Thymus (tissue), 11 donors: Measurements from ENCODE around the gene NSMF. TPM values are rescaled to one million over a fixed set of nuclear protein-coding genes. Genes with fewer than 3 reads are reported as not detected.

ENCODE experiments used
- DNase-seq, 9 donors: peaks; one replicate each; pipeline ENCODE4 v3.0.0-alpha.2; 2013; ENCODE audit warnings: low spot score in 9 of 9, low read depth in 6 of 9, missing footprints in 1 of 9
- H3K27ac ChIP-seq, 2 donors: one replicate each; pipeline ENCODE4 v1.5.1; 2013; ENCODE audit warnings: control low read depth in 1 of 2, low read depth in 1 of 2, low read length in 1 of 2, mild to moderate bottlenecking in 1 of 2, moderate library complexity in 1 of 2
- H3K27me3 ChIP-seq, 2 donors: one replicate each; pipeline ENCODE4 v1.5.1; 2013; ENCODE audit warnings: low read length in 1 of 2; ENCODE audit not compliant: control insufficient read depth in 2 of 2, insufficient read depth in 1 of 2
- H3K36me3 ChIP-seq, 2 donors: one replicate each; pipeline ENCODE4 v1.5.1; 2013; ENCODE audit warnings: low read length in 1 of 2, mild to moderate bottlenecking in 1 of 2, moderate library complexity in 1 of 2; ENCODE audit not compliant: control insufficient read depth in 2 of 2, insufficient read depth in 2 of 2
- H3K4me1 ChIP-seq, 2 donors: one replicate each; pipeline ENCODE4 v1.5.1; 2013; ENCODE audit warnings: low read length in 2 of 2; ENCODE audit not compliant: control insufficient read depth in 2 of 2, insufficient read depth in 2 of 2
- H3K4me3 ChIP-seq, 2 donors: one replicate each; pipeline ENCODE4 v1.5.1; 2013; ENCODE audit warnings: low read length in 2 of 2, control low read depth in 1 of 2, mild to moderate bottlenecking in 1 of 2
- H3K9me3 ChIP-seq, 2 donors: one replicate each; pipeline ENCODE4 v1.5.1; 2013; ENCODE audit warnings: low read length in 1 of 2, mild to moderate bottlenecking in 1 of 2; ENCODE audit not compliant: control insufficient read depth in 2 of 2, insufficient read depth in 1 of 2
- WGBS: extraction: QIAGEN DNeasy Blood & Tissue Kit; methylation state at CpG from one replicate; pipeline ENCODE4 v1.1.7; 2013; 5-methylcytosine and 5-hydroxymethylcytosine counted together
- polyA plus RNA-seq: library from polyadenylated mRNA; stranded (reverse); fragments of 200-250 nt; gene quantifications from one replicate; pipeline ENCODE4 v1.2.3, GENCODE V29; 2013
- total RNA-seq: library from RNA; stranded (reverse); fragments of 120-200 nt; gene quantifications from one replicate; pipeline ENCODE4 v1.2.4, GENCODE V29; 2013
- donor health status: healthy.

Gene NSMF
- total and polyA plus RNA-seq, 2 donors: 14.9 to 77.6 TPM

- Histone ChIP-seq H3K4me1 (peaks cover 0 to 4% of the 10 kb centered on the region in 2 donors), H3K9me3 (peaks cover 1 to 7% of the 10 kb centered on the region in 2 donors), H3K36me3 (no peaks in the 10 kb centered on the region), H3K27ac (no peak overlapping the region), H3K27me3 (peaks cover 25 to 57% of the 10 kb centered on the region in 2 donors), H3K4me3 (no peak overlapping the region)
- WGBS: 84% methylated on average over 20 of the region's 20 CpGs
- DNase-seq: no peak
These were observed 52.9 kb downstream of the NSMF start for GRCh38 chr9:137406085-137406760.

DNA sequence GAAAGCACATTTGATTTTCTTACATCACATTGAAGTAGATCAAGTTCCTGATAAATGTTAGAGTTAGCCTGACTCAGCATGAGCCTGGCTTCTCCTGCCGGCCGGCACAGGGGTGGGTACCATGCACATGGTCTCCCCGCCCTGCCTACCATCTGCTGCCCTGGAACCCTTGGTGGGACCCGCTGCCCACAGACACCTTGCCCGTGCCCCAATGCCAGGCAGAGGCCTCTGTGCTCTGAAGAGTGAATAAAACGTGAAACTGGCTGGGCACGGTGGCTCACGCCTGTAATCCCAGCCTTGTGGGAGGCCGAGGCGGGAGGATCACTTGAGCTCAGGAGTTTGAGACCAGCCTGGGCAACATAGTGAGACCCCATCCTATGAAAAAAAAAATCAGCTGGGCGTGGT, 53.5 kb downstream of the NSMF start:
- Histone ChIP-seq H3K4me1 (peaks cover 0 to 2% of the 10 kb centered on the region in 2 donors), H3K4me3 (no peak overlapping the region), H3K27me3 (peaks cover 19 to 52% of the 10 kb centered on the region in 2 donors), H3K9me3 (peaks cover 1 to 4% of the 10 kb centered on the region in 2 donors), H3K27ac (no peak overlapping the region), H3K36me3 (no peaks in the 10 kb centered on the region)
- WGBS: 92% methylated on average over 11 of the region's 11 CpGs
- no peak for DNase-seq

DNA sequence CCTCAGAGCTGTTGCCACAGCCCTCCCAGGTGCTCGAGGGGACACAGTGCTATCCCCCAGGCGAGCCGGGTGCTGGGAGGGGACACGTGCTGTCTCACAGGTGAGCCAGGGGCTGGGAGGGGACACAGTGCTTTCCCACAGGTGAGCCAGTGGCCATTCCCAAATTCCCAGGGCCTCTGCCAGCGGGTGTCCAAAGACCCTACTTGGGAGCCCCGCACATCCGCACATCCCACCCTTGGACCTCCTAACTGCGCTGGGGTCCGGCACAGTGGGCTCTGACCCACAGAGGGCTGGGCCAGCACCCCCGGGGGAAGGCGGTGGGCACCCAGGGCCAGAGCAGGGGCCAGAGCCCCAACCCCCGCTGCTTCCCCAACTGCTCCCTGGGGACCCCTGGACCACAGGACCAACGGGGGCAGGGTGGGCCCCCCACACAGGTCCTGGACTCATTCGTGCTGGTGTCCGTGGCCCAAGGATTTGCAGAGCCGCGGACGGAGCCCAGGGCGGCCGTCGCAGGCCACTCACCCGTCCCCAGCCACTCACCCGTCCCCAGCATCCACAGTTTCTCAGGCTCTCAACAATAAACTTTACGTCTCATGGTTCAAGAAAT, 54.1 kb downstream of the NSMF start:
- WGBS: 93% methylated on average over 24 of the region's 24 CpGs

DNA sequence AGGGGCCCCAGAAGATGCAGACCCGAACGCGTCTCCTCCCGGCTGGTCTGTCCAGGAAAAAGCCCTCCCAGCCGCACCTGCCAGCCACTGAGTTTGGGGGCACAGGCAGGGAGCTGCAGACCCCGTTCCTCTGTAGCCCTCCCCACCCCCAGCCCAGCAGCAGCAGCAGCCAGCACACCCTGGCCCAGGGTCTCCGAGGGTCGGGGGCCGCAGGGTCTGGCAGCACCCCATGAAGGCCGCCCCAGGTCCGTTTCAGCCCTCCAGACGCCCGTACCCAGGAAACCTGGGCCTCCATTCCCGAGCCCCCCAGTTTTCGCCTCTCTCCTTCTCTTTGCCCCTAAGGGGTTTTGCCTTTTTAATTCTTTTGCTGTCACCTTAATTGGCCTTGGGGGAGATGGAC, 55.9 kb downstream of the NSMF start:
- peaks cover 16 to 32% of the 10 kb centered on the region in 2 donors for H3K27me3 ChIP-seq
- peaks cover 2 to 7% of the 10 kb centered on the region in 2 donors for H3K9me3 ChIP-seq
- no peak overlapping the region for H3K27ac ChIP-seq
- DNase-seq: no peak
- 96% methylated on average over 15 of the region's 15 CpGs for WGBS
- no peak overlapping the region for H3K4me3 ChIP-seq
- no peaks in the 10 kb centered on the region for H3K36me3 ChIP-seq
- H3K4me1 ChIP-seq: peaks cover 0 to 2% of the 10 kb centered on the region in 2 donors

More for the DNA sequence above, 54.1 kb downstream of the NSMF start:
- Histone ChIP-seq H3K9me3 (peaks cover 1 to 4% of the 10 kb centered on the region in 2 donors), H3K4me3 (no peak overlapping the region), H3K36me3 (no peaks in the 10 kb centered on the region), H3K27me3 (peaks cover 16 to 48% of the 10 kb centered on the region in 2 donors), H3K4me1 (peaks cover 0 to 2% of the 10 kb centered on the region in 2 donors), H3K27ac (no peak overlapping the region)
- DNase-seq: no peak

- no peak for DNase-seq
- H3K4me3 ChIP-seq: no peak overlapping the region
- peaks cover 2 to 7% of the 10 kb centered on the region in 2 donors for H3K9me3 ChIP-seq
- WGBS: 96% methylated on average over 11 of the region's 11 CpGs
- H3K27me3 ChIP-seq: peaks cover 14 to 28% of the 10 kb centered on the region in 2 donors
- H3K4me1 ChIP-seq: peaks cover 0 to 2% of the 10 kb centered on the region in 2 donors
- no peaks in the 10 kb centered on the region for H3K36me3 ChIP-seq
- no peak overlapping the region for H3K27ac ChIP-seq
These were observed 56.4 kb downstream of the NSMF start for GRCh38 chr9:137402746-137403145.

DNA sequence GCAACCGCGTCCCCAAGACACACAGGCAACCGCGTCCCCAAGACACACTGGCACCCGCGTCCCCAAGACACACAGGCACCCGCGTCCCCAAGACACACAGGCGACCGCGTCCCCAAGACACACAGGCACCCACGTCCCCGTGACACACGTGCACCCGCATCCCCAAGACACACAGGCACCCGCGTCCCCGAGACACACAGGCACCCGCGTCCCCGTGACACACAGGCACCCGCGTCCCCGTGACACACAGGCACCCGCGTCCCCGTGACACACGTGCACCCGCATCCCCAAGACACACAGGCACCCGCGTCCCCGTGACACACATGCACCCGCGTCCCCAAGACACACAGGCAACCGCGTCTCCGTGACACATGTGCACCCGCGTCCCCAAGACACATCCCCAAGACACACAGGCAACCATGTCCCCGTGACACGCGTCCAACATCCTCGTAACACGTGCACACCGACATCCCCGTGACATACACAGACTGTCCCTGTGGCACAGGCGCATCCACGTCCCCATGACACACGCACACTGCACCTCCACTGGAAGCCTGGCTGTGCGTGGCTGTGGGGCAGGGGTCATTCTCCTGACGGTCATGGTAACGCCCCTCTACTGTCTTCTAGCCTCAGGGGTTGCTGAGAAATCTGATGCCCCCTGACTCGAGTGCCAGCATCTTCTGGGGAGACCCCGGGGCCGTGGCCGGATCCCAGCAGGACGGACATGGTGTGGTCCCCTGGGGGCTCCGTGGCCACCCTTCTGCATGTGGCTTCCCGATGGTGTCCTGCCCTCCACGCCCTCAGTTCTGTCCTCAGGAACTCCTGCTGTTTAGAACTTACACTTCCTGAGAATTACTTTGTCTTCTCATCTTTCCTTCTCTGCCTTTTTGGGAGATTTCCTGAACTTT, 60.3 kb downstream of the NSMF start:
- Histone ChIP-seq H3K27ac (no peak overlapping the region), H3K4me3 (no peak overlapping the region), H3K4me1 (no peaks in the 10 kb centered on the region), H3K9me3 (peaks cover 1 to 22% of the 10 kb centered on the region in 2 donors), H3K27me3 (no peaks in the 10 kb centered on the region), H3K36me3 (no peaks in the 10 kb centered on the region)
- 95% methylated on average over 60 of the region's 60 CpGs for WGBS
- no peak for DNase-seq

- Histone ChIP-seq H3K27me3 (no peaks in the 10 kb centered on the region), H3K4me3 (no peak overlapping the region), H3K4me1 (no peaks in the 10 kb centered on the region), H3K36me3 (no peaks in the 10 kb centered on the region), H3K9me3 (peaks cover 1 to 22% of the 10 kb centered on the region in 2 donors), H3K27ac (no peak overlapping the region)
- no peak for DNase-seq
- 95% methylated on average over 20 of the region's 20 CpGs for WGBS
These were observed 61.3 kb downstream of the NSMF start for GRCh38 chr9:137397675-137398423.
